PC-9 (cell line): ENCODE measurements around the gene ARPC4.

ENCODE experiments used
- CTCF ChIP-seq: fragments of 200-600 bp; sonication (generic); conservative IDR thresholded peaks from 2 replicates; pipeline ENCODE4 v1.6.1; 2017; ENCODE audit warnings: mixed run types, antibody characterized with exemption, mild to moderate bottlenecking, moderate library complexity
- EZH2 ChIP-seq: fragments of 200-600 bp; sonication (generic); IDR thresholded peaks from 2 replicates; pipeline ENCODE4 v1.8.0; 2017; ENCODE audit warnings: antibody characterized with exemption, low read depth

GRCh38 chr3:9817436-9817835, 24.6 kb downstream of the ARPC4 start:
- TF ChIP-seq EZH2: no peak
- TF ChIP-seq CTCF: no peak
